GM19467 (cell line): ENCODE data around the gene SLCO1A2.

Experiments
- ATAC-seq: cut with Tn5 transposase; IDR thresholded peaks from one replicate; pipeline ENCODE4 v1.9.1; 2021; ENCODE audit warnings: mild to moderate bottlenecking, moderate library complexity; ENCODE audit not compliant: unreplicated experiment

SLCO1A2 gene

DNA sequence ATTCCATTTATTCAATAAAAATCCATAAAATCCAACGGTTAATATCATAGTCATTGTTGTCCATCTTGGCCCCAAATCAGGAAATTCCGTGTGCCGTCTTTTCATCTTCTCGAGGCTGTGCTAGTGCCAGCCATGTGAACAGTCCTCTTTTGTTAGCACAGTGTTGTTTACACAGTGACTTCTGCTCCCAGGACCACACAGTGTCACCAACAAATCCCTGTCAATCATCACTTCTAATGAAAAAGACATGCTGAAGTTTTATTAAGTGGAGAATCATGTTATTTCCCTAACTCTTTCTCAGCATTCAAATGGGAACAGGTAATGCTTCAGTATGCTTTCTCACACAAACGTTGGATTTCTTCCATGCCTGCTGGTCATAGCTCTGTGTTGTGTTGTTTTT lies 1.9 kb upstream of the SLCO1A2 start:
- no peak for ATAC-seq

DNA sequence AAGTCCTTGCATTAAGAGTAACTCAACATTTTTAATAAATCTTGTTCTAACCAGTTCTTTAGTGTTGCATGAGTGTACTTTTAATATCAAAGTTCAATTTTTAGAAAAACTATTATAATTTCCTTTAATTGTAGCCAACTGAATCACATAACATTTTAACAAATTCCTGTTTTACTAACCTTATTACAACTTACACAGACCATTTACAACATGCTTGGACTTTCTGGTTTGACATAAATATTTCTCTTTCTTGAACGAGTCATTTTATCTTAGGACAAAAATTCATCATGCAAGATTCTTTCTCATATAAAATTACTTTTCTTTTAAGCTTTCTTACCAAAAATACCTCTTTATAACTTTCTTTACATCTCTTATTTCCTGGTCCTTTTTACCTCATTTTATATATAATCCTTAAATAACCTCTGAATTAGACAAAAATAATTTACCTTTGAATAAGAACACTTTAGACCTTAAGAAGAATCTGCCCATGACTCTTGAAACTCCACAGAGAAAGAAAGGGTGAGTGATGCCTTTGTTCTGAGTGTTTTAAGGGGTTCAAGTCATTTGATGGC lies 3.9 kb downstream of the SLCO1A2 start:
- no peak for ATAC-seq

DNA sequence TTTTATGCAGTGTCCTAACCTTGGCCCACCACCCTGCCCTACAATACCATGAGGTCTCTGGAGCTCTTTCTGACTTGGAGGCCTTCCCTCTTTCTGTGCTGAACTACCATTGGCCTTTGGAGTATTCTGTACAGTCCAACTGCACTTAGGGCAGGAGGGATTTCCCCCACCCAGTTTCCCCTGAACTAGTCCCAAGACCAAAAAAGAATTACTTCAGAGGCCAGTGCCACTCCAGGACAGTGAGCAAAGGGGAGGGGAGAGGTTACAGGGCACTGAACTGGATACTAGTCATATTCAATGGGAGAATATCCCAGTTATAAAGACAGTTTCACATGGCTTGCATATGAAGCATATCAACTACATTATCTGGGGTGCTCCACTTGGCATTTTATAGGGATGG lies 6.1 kb downstream of the SLCO1A2 start:
- ATAC-seq, result no peak

DNA sequence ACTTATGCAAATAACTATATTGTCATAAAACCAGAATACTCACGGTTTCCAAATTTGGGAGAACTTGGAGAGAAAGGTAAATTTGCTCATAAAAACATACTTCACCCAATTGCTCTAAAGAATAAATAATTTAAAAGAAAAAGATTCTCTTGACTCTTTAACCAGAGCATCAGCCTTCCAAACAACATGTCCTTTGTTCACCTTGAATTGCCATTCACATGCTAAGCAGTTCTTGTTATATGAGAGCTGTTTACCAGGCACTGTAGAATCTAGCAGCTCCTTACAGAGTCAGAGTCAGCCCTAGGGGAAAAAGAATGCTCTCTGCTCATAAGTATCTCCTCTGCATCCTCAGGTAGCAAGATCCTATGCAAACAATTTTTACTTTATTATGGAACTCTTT lies 10.2 kb downstream of the SLCO1A2 start:
- no peak for ATAC-seq

DNA sequence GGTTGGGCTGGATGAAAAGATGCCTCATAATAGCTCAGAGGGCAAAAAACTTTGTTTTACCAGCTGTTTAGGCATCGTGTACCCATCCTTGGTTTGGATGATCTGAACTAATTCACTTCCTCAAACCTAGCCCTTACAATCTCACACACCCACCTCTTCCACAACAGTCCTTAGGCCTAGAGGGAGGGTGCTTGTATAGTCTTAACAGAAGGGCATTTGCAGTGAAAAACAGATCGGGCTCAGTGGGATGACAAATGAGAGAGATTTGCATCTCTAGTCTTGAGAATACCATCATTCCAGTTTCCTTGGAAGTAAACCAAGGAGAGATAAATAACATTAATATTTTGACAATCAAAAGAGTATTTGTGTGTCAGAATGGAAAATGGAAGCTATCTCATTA lies 11.0 kb downstream of the SLCO1A2 start:
- no peak for ATAC-seq

DNA sequence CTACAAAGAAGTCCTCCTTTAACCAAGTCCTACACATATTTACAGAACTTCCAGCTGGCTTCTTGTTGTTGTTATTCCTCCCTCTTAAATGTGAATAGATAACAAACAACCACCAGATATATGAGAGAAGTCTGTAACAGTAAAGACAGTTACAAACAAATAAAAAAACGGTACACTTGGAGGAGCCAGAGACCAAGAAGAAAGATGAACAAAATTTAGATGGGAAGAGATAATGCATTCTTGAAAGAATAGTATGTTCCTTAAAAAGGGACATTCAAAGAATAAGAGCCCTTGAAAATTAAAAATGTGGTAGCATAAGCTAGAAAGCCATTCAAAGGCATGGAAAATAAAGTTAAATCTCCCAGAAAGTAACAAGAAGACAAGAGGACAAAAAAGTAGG lies 25.9 kb downstream of the SLCO1A2 start:
- ATAC-seq, result no peak

DNA sequence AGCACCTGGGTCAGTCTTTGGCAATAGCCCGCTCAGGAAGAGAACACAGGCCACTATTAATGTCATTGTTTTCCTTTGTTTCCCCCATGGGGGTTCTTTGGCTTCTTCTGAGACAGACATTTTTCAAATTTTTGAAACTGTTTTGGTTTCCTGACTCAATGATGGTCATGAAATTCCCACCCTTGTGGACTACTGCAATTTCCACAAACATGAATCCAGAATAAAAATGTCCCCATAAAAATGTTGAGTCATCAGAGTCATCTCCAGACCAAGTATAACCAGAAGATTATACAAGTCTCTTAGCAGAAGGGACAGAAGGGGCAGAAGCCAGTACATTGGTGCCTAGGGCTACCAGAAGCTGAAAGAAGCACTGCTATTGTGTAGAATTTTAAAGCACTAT lies 29.1 kb downstream of the SLCO1A2 start:
- ATAC-seq, result no peak

DNA sequence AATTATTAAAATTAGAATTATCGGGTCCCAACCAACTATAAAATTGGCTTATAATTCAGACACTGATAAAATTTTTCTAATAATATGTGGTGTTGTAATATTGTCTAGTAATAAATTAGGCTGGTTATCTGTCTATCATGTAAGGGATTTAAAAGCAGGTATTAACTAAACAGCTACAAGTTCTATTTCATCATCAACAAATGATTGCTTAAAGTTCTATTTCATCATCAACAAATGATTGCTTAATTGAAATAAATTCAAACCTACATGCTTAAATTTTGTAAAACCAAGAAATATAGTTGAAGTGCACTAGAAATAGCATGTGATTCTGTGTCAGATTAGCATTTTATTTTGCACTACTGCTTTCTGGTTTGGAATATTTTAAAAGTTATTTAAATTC lies 34.1 kb downstream of the SLCO1A2 start:
- ATAC-seq, result no peak

DNA sequence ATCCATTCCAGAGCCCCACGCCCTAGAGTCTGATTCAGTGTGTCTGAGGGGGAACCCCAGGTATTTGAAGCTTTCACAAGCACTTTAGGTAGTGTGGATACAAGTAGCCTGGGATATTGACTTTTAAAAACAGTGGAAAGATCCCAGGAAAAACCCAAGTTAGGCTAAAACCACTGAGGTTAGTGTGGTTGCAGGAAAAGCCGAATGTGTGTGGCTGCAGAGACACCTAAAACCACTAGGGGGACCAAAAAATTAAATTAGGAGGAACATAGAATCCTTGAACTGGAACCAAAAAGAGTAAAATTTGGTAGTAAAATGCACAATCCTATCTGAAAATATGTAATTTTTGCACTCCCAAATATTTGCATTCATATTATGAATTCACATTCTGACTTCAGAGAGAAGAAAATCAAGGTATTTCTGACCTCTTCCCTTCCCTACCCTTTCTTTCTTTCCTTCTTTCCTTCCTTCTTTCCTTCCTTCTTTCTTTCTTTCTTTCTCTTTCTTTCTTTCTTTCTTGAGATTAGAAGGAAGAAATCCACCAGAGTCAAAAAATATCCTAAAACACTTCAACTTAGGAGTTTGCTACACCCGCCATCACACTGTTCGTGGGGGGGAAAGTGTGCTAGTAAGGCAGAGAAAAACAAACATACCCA lies 37.8 kb downstream of the SLCO1A2 start:
- ATAC-seq, result peak; percentile 60

DNA sequence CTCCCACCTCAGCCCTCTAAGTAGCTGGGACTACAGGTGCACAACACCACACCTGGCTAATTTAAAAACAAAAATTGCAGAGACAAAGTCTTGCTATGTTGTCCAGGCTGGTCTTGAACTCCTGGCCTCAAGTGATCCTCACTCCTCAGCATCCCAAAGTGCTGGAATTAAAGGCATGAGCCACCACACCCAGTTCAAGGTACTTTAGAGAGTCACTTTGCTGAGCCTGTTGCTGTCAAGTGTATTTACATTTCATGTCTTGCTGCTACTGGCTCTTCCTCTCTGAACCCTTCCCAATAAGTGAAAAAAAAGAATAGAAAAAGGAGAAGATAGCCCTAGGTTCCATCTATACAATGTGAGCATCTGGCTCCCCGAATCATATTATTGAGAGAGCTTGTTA lies 38.4 kb downstream of the SLCO1A2 start:
- peak; percentile 14 for ATAC-seq

DNA sequence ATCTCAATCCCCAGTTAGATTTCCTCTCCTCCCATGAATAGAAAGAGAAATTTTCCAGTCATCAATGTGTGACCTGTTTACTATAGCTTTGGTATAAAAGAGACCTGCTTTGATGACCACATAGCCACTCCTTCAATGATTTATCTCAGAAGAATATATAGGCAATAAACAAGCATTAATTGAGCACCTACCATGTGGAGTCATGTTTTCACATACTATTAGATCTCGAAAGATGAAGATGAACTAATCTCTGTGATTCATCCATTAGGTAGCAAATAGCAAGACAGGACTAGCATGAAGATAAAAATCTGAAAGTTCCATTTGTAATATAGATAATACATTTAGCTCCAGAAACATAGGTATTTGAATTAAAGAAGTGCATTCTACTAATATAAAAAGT lies 40.5 kb downstream of the SLCO1A2 start:
- ATAC-seq, result no peak

DNA sequence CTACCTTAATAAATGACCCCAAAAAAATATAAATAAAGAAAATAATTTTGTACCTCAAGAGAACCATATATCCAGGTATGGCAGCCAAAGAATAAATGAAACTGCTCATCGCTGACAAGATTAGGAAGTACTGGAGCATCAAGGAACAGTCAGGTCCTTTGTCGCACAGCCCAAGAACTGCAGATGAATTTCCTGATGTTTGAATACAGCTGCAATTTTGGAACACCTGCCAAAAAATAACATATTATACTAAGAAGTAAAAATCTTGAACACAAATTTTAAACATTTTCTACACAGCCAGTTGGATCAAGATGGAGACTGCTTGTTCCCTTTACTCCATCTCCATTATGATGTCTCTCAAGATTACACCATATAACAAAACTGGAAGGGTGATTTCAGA lies 42.6 kb downstream of the SLCO1A2 start:
- ATAC-seq, result no peak

DNA sequence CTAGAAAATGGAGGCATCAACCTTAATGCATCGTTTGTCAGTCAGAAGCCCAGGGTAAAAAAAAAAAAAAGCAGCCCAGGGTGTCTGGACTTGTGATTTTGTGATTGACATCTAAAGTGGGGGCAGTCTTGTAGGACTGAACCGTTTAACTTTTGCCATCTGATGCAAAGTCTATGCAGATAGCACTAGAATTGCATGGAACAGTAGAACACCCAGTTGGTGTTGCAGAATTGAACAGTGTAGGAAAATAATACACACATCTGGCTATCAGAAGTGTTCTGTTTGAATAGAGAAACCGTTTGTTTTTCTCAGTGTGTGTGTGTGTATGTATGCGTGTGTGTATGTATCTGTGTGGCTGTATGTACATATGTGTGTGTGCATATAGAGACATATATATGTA lies 45.0 kb downstream of the SLCO1A2 start:
- ATAC-seq, result no peak

DNA sequence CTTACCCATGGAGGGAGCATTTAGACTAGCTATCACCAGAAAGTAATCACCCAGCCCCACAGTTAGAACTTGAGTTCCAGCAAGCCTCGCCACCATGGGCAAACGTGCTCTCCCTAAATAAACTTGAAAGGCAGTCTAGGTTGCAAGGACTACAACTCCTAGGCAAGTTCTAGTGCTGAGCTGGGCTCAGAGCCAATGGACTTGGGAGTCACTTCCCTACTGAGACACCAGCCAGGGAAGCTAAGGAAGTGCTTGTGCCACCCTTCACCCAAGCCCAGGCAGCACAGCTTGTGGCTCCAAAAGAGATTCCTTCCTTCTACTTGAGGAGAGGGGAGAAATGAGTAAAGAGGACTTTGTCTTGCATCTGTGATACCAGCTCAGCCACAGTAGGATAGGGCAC lies 57.9 kb downstream of the SLCO1A2 start:
- no peak for ATAC-seq

DNA sequence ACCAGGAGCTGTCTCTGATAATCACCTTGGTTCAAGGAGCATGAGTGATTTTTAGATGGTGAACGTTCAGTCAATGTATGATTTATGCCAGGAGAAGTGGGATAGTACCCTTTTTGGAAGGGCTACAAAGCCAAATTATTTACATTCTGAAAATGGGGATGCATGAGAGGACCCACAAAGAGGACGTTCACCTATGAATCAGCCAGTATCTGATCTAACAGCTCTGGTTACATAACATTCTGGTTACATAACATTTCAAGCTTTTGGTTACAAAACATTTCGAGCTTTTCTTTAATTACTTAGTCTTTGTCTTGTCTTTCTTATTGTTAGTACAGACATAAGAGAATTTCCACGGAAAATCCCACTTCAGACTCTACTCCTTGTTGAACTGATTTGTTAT lies 68.8 kb downstream of the SLCO1A2 start:
- no peak for ATAC-seq

DNA sequence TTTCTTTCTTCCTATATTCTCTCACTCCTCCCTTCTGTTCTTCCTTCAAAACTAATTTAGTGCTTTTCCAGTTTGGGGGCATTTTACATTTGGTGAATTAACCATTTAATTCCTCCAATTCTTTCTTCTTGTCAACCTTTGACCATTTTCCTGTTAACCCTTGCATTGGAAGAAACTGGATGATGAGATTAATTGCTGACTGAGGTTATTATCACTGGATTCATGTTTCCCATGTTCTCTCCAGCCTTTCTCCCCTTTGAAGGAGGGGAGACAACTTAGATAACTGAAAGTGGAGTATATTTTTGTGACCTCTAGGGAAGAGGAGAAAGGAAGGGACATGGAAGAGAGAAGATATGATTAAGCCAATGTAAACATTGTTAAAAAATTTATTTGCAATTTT lies 70.5 kb downstream of the SLCO1A2 start:
- no peak for ATAC-seq

DNA sequence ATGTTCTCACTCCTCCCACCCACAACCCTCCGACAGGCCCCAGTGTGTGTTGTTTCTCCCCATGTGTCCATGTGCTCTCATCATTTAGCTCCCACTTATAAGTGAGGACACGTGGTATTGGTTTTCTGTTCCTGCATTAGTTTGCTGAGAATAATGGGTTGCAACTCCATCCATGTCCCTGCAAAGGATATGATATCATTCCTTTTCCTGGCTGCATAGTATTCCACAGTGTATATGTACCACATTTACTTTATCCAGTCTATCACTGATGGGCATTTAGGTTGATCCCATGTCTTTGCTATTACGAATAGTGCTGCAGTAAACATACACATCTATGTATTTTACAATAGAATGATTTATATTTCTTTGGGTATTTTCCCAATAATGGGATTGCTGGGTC lies 77.5 kb downstream of the SLCO1A2 start:
- no peak for ATAC-seq

DNA sequence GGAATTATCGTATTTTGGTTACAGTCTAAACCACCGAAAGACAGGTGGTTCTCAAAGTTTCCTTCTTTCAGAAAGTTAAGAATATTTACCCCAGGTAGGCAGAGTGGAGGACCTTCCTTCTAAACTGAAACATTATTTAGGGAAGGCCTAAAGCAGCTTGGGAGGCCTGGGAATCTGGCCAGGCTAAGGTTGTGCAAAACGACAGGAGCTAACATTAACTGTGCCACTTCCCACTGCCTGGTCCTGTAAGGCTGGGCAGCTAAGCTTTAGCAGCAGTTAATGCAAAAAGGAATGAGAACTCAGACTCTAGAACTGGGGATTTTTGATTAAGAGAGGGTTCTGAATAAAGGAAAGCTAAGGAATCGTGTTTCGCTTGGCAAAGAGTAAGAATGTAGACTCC lies 82.6 kb downstream of the SLCO1A2 start:
- ATAC-seq, result no peak

DNA sequence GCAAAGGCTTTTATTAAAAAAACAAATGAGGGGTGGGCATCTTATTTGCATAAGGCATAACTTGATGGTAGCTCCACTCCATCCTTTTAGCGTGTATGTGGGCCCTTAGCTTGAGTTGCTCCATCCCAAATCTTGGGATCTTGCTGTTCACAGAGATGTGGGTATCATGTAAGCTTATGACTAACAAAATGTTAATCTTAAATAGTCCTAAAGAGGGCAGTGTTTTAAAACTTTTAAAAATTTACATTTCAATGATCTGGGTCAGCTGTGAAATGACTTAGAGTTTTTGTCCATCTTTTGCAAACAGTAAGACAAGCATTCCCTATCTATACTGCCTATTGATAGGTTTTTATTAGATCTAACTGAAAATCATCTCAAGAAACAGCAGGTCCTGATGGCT lies 86.0 kb downstream of the SLCO1A2 start:
- ATAC-seq, result no peak

DNA sequence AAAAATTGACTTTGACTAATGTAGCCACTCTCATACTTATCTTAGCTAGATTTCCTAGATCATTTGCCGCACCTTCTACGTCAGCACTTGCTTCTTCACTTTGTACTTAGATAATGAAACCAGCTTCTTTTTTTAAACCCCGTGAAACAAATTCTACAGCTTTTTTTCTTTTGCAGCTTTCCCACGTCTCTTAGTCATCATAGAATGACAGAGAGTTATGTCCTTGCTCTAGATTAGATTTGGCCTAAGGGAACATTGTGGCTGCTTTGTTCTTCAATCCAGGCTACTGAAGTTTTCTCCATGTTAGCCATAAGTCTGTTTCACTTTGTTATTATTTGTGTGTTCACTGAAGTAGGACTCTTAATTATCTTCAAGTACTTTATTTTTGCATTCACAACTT lies 94.9 kb downstream of the SLCO1A2 start:
- no peak for ATAC-seq

DNA sequence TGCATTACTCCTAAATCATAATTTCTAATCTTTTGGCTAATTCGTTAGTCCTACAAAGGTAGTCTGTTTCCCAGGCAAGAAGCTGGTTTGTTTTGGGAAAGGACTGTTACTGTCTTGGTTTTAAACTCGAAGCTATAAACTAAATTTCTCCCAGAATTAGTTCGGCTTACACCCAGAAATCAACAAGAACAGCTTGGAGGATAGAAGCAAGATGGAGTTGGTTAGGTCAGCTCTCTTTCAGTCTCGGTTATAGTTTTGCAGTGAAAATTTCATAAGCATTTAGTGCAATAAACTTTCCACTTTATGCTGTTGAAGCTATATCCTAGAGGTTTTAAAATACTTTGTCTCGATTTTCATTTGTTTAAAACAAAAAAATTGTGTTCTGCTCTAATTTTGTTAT lies 100.3 kb downstream of the SLCO1A2 start:
- ATAC-seq, result no peak

DNA sequence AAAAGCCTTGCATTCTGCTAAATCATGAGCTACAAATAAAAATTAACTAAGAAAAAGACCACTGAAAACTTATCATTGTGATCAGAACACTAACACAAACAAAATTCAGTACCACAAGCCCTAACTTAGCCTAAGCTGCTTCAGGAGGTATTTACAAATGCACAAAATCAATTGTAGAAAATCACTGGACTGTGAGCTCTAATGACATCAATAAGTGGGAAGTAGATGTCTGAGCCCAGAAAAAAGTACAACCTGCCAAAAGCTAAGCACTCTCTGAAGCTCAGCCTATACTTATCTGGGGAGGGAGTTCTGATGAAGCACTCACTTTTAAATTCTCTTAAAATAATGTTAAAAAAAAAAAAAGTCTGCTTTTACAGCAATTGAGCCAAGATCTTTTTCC lies 110.8 kb downstream of the SLCO1A2 start:
- no peak for ATAC-seq

DNA sequence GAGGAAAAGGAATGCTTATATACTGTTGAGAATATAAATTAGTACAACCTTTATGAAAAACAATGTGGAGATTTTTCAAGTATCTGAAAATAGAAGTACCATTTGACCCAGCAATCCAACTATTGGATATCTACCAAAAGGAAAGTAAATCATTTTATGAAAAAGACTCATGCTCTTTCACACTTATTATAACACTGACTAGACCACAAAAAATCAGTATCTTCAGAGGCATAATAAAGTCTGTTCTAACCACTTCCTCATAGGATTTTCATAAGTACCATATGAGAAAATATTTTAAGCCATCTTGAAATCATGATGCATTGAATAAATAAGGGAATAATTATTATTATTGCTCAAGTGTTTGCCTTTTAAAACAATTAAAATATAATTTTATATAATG lies 112.9 kb downstream of the SLCO1A2 start:
- no peak for ATAC-seq
